Vagina (tissue), 2 donors: ENCODE data around the gene GATB.

ENCODE experiments used
- POLR2A ChIP-seq, 2 donors: fragments of 450-650 bp; IDR thresholded peaks; one replicate each; pipeline ENCODE4 v1.6.1; 2017; ENCODE audit warnings: antibody characterized with exemption in 2 of 2, mild to moderate bottlenecking in 2 of 2, moderate library complexity in 2 of 2
- TF ChIP-seq, protein P1 (sequence below), 3 experiments: fragments of 450-650 bp in 2 of 3; fragments of 200-600 bp in 1 of 3; sonication (generic) in 1 of 3; IDR thresholded peaks; one replicate each; pipeline ENCODE4 v1.5.1; 2017 to 2019; ENCODE audit warnings: antibody characterized with exemption in 3 of 3, mild to moderate bottlenecking in 2 of 3, moderate library complexity in 2 of 3

DNA sequence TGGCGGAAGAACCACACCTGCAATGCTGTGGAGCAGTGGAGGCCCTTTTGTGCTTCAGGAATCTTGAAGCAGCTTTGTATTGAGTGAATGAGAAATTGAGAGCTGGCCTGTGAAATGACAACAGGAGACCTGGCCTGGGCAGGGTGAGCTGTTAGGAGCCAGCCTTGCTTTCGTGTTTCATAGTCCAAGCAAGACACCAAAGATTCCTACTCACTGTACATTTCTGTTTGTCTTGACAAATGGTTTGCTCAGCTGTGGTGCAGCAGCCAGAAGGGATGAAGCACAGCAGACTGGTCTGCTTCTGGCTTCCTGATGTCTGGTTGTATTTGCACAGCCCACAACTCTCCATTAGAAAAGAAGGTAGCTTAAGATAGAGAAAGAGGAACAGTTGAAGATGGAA lies 96.5 kb downstream of the GATB start:
- TF ChIP-seq POLR2A (IDR thresholded peaks at IDR 0.05), result no peak
- TF ChIP-seq, protein P1, sequence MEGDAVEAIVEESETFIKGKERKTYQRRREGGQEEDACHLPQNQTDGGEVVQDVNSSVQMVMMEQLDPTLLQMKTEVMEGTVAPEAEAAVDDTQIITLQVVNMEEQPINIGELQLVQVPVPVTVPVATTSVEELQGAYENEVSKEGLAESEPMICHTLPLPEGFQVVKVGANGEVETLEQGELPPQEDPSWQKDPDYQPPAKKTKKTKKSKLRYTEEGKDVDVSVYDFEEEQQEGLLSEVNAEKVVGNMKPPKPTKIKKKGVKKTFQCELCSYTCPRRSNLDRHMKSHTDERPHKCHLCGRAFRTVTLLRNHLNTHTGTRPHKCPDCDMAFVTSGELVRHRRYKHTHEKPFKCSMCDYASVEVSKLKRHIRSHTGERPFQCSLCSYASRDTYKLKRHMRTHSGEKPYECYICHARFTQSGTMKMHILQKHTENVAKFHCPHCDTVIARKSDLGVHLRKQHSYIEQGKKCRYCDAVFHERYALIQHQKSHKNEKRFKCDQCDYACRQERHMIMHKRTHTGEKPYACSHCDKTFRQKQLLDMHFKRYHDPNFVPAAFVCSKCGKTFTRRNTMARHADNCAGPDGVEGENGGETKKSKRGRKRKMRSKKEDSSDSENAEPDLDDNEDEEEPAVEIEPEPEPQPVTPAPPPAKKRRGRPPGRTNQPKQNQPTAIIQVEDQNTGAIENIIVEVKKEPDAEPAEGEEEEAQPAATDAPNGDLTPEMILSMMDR (IDR thresholded peaks at IDR 0.05), result no peak
